GM18520 (cell line): ENCODE measurements around the gene SLC38A9.

Experiments used
- ATAC-seq: cut with Tn5 transposase; IDR thresholded peaks from one replicate; pipeline ENCODE4 v1.9.1; 2021; ENCODE audit not compliant: unreplicated experiment

The SLC38A9 gene

DNA sequence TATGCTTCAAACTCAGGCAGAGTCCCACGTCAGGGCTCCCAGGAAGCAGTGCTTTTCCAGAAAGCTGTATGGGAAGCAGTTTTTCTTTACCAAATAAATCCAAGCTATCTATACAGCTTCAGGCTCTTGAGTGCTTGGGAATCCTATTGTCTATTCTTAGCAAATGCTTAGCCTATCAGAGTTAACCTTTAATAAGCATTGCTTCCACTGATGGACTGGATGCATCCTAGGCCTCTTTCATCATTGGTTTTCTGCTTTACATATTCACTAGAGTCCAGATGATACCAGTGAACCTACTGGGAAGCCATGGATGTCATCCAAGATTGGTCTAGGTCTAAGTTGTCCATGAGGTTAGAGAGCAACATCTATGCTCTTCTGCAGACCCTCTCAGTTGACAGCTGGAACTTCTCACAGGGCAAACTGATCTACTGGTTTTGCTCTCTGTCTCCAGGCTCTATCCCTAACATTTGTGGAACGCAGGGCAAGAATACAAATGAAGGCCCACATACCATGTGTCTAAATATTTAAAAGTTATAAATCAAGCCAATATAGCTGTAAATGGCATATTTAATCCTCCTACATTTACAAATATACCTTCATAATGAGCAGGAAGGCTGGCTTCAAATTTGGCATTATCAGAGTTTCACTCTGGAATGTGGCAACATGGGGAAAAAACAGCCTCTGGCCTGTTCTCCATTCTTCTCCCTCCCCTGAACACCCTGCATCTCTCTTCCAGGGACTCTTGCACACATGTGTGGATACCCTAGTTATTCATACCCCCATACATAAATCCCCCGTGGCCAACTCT lies 127.5 kb downstream of the SLC38A9 start:
- no peak for ATAC-seq

- ATAC-seq, result no peak
Observed at GRCh38 chr5:55583578-55583977, 128.5 kb downstream of the SLC38A9 start.

GRCh38 chr5:55582256-55582655 lies 129.9 kb downstream of the SLC38A9 start:
- ATAC-seq, result no peak

DNA sequence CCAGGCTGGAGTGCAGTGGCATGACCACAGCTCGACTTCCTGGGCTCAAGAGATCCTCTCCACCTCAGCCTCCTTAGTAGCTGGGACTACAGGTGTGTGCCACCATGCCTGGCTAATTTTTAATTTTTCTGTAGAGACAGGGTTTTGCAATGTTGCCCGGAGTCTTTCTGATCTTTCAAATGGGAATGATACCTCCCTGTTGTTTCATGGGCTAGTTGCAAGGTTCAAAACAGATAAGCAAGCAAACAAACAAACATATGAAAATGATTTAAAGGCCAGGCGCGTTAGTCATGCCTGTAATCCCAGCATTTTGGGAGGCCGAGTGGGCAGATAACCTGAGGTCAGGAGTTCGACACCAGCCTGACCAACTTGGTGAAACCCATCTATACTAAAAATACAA lies 132.1 kb downstream of the SLC38A9 start:
- ATAC-seq, result no peak

DNA sequence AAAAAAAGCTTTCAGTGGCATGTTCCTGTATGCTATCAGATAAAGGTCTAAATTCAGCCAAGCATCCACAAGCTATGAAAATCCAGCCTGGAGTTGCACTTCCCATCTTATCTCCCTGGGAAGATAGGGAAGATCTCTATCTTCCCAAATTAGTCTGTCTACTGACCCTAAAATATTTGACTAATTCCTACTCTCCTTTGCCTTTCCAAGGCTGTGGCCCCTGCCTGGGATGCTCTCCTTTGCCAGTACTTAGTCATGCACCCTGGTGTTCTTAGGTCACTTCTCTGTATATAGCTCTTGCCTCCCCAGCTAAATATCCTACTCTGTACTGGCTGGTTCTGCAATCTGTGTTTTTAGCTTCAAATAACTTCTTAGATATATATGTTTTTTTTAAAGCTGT lies 133.4 kb downstream of the SLC38A9 start:
- no peak for ATAC-seq

DNA sequence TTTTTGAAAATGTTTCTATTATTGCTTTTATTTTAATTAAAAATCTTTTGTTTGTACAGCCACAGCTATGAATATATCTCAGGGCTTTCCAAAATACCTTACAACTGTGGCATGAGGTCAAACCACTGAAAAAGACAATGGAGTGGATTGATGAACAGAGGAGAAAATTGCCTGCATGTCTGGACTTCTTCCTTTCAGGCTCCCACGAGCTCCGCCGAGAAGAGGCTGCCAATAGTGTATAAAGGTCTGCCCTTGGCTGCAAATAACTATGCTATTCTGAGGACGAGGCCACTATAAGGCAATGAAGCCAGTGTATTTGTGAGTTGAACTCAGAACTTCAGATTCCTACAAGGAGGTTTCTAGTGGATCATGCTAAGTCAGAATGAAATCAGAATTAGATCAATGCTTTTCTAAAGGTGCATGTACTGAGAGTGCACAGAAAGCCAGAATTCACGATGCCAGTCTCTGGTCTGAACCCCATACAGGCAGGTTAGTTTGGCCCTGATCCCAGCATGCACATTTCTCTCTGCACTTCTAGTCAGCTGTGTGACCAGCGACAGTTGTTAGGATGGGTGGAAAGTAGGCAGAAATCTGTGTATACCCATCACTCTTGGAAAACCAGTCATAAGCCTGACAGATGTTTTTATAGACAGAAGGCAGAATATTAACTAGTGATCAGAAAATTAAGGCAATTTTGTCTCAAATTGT lies 134.6 kb downstream of the SLC38A9 start:
- no peak for ATAC-seq

- no peak for ATAC-seq
Observed at GRCh38 chr5:55576661-55577060, 135.5 kb downstream of the SLC38A9 start.
